Measurements from ENCODE around the gene AFG1L.
"Not testable (repeated sequence)": the region's sequence is repeated elsewhere in the genome, so short reads cannot be mapped to it uniquely, and the experiment has no call there.

The AFG1L gene

GRCh38 chr6:108407904-108408827, 113.3 kb downstream of the AFG1L start:
- H3K4me1 Mint-ChIP-seq: peaks cover 6% of the 10 kb centered on the region
- peaks cover 6% of the 10 kb centered on the region for H3K36me3 Mint-ChIP-seq (ENCODE audit: insufficient read depth)
- peaks cover 7% of the 10 kb centered on the region for H3K9me3 Mint-ChIP-seq
- no peaks in the 10 kb centered on the region for H3K27me3 Mint-ChIP-seq
- no peak overlapping the region for H3K4me3 Mint-ChIP-seq
- ATAC-seq (replicated peaks; ENCODE audit: extremely low read depth, poor library complexity, severe bottlenecking) (no peak), DNase-seq (ENCODE audit: low spot score in 2 of 2) (no peak)
- H3K27ac Mint-ChIP-seq (ENCODE audit: low read depth): no peak overlapping the region

GRCh38 chr6:108408861-108409260, 114.0 kb downstream of the AFG1L start:
- Mint-ChIP-seq H3K9me3 (peaks cover 12% of the 10 kb centered on the region), H3K4me1 (peaks cover 6% of the 10 kb centered on the region), H3K27me3 (no peaks in the 10 kb centered on the region), H3K36me3 (ENCODE audit: insufficient read depth) (peaks cover 6% of the 10 kb centered on the region), H3K27ac (ENCODE audit: low read depth) (no peak overlapping the region), H3K4me3 (no peak overlapping the region)
- ATAC-seq (replicated peaks; ENCODE audit: extremely low read depth, poor library complexity, severe bottlenecking) (no peak), DNase-seq (ENCODE audit: low spot score in 2 of 2) (no peak)

- not testable (repeated sequence) for H3K4me3 Mint-ChIP-seq; ATAC-seq (replicated peaks; ENCODE audit: extremely low read depth, poor library complexity, severe bottlenecking); H3K27ac Mint-ChIP-seq (ENCODE audit: low read depth); H3K27me3 Mint-ChIP-seq; H3K36me3 Mint-ChIP-seq (ENCODE audit: insufficient read depth); DNase-seq (ENCODE audit: low spot score in 2 of 2); H3K4me1 Mint-ChIP-seq
- peaks cover 21% of the 10 kb centered on the region for H3K9me3 Mint-ChIP-seq
Observed at GRCh38 chr6:108416047-108416833, 121.4 kb downstream of the AFG1L start.

GRCh38 chr6:108417027-108417426, 122.2 kb downstream of the AFG1L start:
- H3K27ac Mint-ChIP-seq (ENCODE audit: low read depth): no peak overlapping the region
- peaks cover 4% of the 10 kb centered on the region for H3K36me3 Mint-ChIP-seq (ENCODE audit: insufficient read depth)
- peaks cover 17% of the 10 kb centered on the region for H3K9me3 Mint-ChIP-seq
- H3K27me3 Mint-ChIP-seq: no peaks in the 10 kb centered on the region
- H3K4me3 Mint-ChIP-seq: no peak overlapping the region
- ATAC-seq (replicated peaks; ENCODE audit: extremely low read depth, poor library complexity, severe bottlenecking): no peak
- H3K4me1 Mint-ChIP-seq: no peaks in the 10 kb centered on the region
- no peak for DNase-seq (ENCODE audit: low spot score in 2 of 2)

GRCh38 chr6:108419474-108419873, 124.6 kb downstream of the AFG1L start:
- Mint-ChIP-seq H3K36me3 (ENCODE audit: insufficient read depth) (no peaks in the 10 kb centered on the region), H3K27me3 (no peaks in the 10 kb centered on the region), H3K27ac (ENCODE audit: low read depth) (no peak overlapping the region), H3K9me3 (peaks cover 3% of the 10 kb centered on the region), H3K4me3 (no peak overlapping the region), H3K4me1 (no peaks in the 10 kb centered on the region)
- ATAC-seq (replicated peaks; ENCODE audit: extremely low read depth, poor library complexity, severe bottlenecking) (no peak), DNase-seq (ENCODE audit: low spot score in 2 of 2) (no peak)

- DNase-seq (ENCODE audit: low spot score in 2 of 2) (no peak), ATAC-seq (replicated peaks; ENCODE audit: extremely low read depth, poor library complexity, severe bottlenecking) (no peak)
- Mint-ChIP-seq H3K4me3 (no peak overlapping the region), H3K27ac (ENCODE audit: low read depth) (no peak overlapping the region), H3K27me3 (no peaks in the 10 kb centered on the region), H3K4me1 (no peaks in the 10 kb centered on the region), H3K9me3 (no peaks in the 10 kb centered on the region), H3K36me3 (ENCODE audit: insufficient read depth) (no peaks in the 10 kb centered on the region)
Observed at GRCh38 chr6:108419934-108420609, 125.2 kb downstream of the AFG1L start.

GRCh38 chr6:108421366-108421765, 126.5 kb downstream of the AFG1L start:
- Mint-ChIP-seq H3K9me3 (no peaks in the 10 kb centered on the region), H3K36me3 (ENCODE audit: insufficient read depth) (peaks cover 3% of the 10 kb centered on the region), H3K4me1 (no peaks in the 10 kb centered on the region), H3K4me3 (no peak overlapping the region), H3K27ac (ENCODE audit: low read depth) (no peak overlapping the region), H3K27me3 (no peaks in the 10 kb centered on the region)
- ATAC-seq (replicated peaks; ENCODE audit: extremely low read depth, poor library complexity, severe bottlenecking) (no peak), DNase-seq (ENCODE audit: low spot score in 2 of 2) (no peak)

GRCh38 chr6:108423982-108424705, 129.3 kb downstream of the AFG1L start:
- H3K27me3 Mint-ChIP-seq: no peaks in the 10 kb centered on the region
- H3K36me3 Mint-ChIP-seq (ENCODE audit: insufficient read depth): peaks cover 3% of the 10 kb centered on the region
- H3K4me3 Mint-ChIP-seq: no peak overlapping the region
- DNase-seq (ENCODE audit: low spot score in 2 of 2) (no peak), ATAC-seq (replicated peaks; ENCODE audit: extremely low read depth, poor library complexity, severe bottlenecking) (no peak)
- H3K4me1 Mint-ChIP-seq: no peaks in the 10 kb centered on the region
- H3K27ac Mint-ChIP-seq (ENCODE audit: low read depth): no peak overlapping the region
- no peaks in the 10 kb centered on the region for H3K9me3 Mint-ChIP-seq

GRCh38 chr6:108425428-108425827, 130.6 kb downstream of the AFG1L start:
- H3K4me1 Mint-ChIP-seq: no peaks in the 10 kb centered on the region
- H3K9me3 Mint-ChIP-seq: no peaks in the 10 kb centered on the region
- ATAC-seq (replicated peaks; ENCODE audit: extremely low read depth, poor library complexity, severe bottlenecking) (no peak), DNase-seq (ENCODE audit: low spot score in 2 of 2) (no peak)
- no peak overlapping the region for H3K4me3 Mint-ChIP-seq
- no peak overlapping the region for H3K27ac Mint-ChIP-seq (ENCODE audit: low read depth)
- H3K27me3 Mint-ChIP-seq: no peaks in the 10 kb centered on the region
- H3K36me3 Mint-ChIP-seq (ENCODE audit: insufficient read depth): peaks cover 3% of the 10 kb centered on the region

- H3K27ac Mint-ChIP-seq (ENCODE audit: low read depth): no peak overlapping the region
- ATAC-seq (replicated peaks; ENCODE audit: extremely low read depth, poor library complexity, severe bottlenecking) (no peak), DNase-seq (ENCODE audit: low spot score in 2 of 2) (no peak)
- H3K4me1 Mint-ChIP-seq: no peaks in the 10 kb centered on the region
- no peaks in the 10 kb centered on the region for H3K27me3 Mint-ChIP-seq
- no peaks in the 10 kb centered on the region for H3K9me3 Mint-ChIP-seq
- no peak overlapping the region for H3K4me3 Mint-ChIP-seq
- no peaks in the 10 kb centered on the region for H3K36me3 Mint-ChIP-seq (ENCODE audit: insufficient read depth)
Observed at GRCh38 chr6:108432143-108432542, 137.3 kb downstream of the AFG1L start.

GRCh38 chr6:108432792-108433191, 137.9 kb downstream of the AFG1L start:
- no peaks in the 10 kb centered on the region for H3K9me3 Mint-ChIP-seq
- H3K4me1 Mint-ChIP-seq: no peaks in the 10 kb centered on the region
- no peaks in the 10 kb centered on the region for H3K27me3 Mint-ChIP-seq
- no peak overlapping the region for H3K4me3 Mint-ChIP-seq
- ATAC-seq (replicated peaks; ENCODE audit: extremely low read depth, poor library complexity, severe bottlenecking) (no peak), DNase-seq (ENCODE audit: low spot score in 2 of 2) (no peak)
- no peaks in the 10 kb centered on the region for H3K36me3 Mint-ChIP-seq (ENCODE audit: insufficient read depth)
- H3K27ac Mint-ChIP-seq (ENCODE audit: low read depth): no peak overlapping the region

- no peaks in the 10 kb centered on the region for H3K9me3 Mint-ChIP-seq
Observed at GRCh38 chr6:108434222-108434621, 139.4 kb downstream of the AFG1L start.

More at GRCh38 chr6:108434222-108434621, 139.4 kb downstream of the AFG1L start:
- DNase-seq (ENCODE audit: low spot score in 2 of 2) (no peak), ATAC-seq (replicated peaks; ENCODE audit: extremely low read depth, poor library complexity, severe bottlenecking) (no peak)
- Mint-ChIP-seq H3K4me1 (no peaks in the 10 kb centered on the region), H3K4me3 (no peak overlapping the region), H3K36me3 (ENCODE audit: insufficient read depth) (peaks cover 3% of the 10 kb centered on the region), H3K27me3 (no peaks in the 10 kb centered on the region), H3K27ac (ENCODE audit: low read depth) (no peak overlapping the region)

Measured in central memory CD8-positive, alpha-beta T cell (primary cell).